GM20000 (cell line): ENCODE measurements around the gene GNAT2.

Source experiments
- DNase-seq: peaks from one replicate; pipeline ENCODE4 v3.0.0; 2012; ENCODE audit warnings: low spot score
- CTCF ChIP-seq: IDR thresholded peaks from 2 replicates; pipeline ENCODE4 v1.5.1; 2012; ENCODE audit warnings: mild to moderate bottlenecking, control low read depth; ENCODE audit errors: extremely low read depth, missing control alignments

The GNAT2 gene

GRCh38 chr1:109634771-109635750 is 15.6 kb upstream of the GNAT2 start:
- no peak for TF ChIP-seq CTCF
- DNase-seq, result no peak

GRCh38 chr1:109634292-109634691 is 14.9 kb upstream of the GNAT2 start:
- peak; percentile 24 for DNase-seq
- TF ChIP-seq CTCF, result no peak

DNA sequence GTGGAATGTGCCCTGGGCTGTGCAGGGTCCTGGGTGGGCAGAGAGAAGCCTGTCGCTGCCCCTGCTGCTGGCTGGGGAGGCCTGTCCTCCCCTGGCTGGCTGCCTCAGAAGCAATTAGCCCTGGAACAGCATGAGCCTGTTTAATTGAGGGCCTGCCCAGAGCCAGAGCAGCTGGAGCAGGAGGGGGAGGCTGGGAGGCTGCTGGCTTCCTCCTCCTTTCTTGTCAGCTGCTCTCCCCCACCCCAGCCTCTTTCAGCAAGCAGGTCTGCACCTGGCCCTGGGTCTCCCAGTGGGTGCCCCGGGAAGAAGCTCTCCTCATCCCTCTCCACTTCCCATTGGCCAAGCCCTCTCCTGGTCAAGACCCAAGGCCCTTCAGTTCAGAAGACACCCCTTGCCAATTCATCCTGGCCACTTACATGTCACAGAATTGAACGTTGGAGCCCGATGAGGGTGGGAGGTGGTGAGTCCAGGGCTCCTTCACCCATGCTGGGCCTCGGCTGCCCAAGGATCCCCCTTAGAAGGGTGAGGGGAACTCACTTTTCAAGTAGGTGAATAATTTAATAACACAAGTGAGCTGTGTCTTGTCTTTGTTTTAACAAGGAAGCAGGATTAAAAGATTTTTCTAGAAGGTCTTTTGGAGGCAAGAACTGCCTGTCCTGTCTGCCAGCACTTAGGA is 13.4 kb upstream of the GNAT2 start:
- TF ChIP-seq CTCF, result no peak
- no peak for DNase-seq

- no peak for TF ChIP-seq CTCF
These were observed 12.4 kb upstream of the GNAT2 start for GRCh38 chr1:109631513-109632505.

GRCh38 chr1:109630898-109631512 is 11.6 kb upstream of the GNAT2 start:
- no peak for DNase-seq
- TF ChIP-seq CTCF, result no peak

More at GRCh38 chr1:109631513-109632505, 12.4 kb upstream of the GNAT2 start:
- no peak for DNase-seq

GRCh38 chr1:109630081-109630897 is 10.9 kb upstream of the GNAT2 start:
- peak; percentile 61 for DNase-seq
- peak; percentile 15 for TF ChIP-seq CTCF
